Measurements from ENCODE around the gene TSPYL1. TPM values are rescaled to one million over a fixed set of nuclear protein-coding genes. Genes with fewer than 3 reads are reported as not detected.

TSPYL1 gene
- total and polyA plus RNA-seq, 2 of the 8 experiments (the other 6 are each of a cell fraction or from before 2014, with no cell fraction given), result 33.2 to 79.1 TPM

DNA sequence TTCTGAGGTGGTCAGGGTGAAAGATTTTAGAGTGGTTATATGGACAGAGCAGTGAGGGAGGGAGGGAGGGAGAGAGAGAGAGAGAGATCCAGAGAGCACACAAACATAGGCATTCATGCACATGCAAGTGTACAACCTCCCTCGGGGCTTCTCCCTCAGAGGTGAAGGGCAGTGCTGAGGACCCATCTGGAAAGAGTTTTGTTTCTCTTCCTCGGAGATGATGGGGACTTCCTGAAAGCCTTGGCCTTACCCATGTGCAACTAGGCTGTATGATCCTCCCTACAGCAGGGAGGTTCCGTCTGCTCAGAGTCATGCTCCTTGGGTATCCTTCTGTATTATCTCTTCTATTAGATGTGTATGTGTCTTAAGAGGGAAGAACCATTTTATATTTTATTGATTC lies 21.4 kb upstream of the TSPYL1 start:
- Histone ChIP-seq H2BK20ac (ENCODE audit: low read length) (no peak overlapping the region), H2BK15ac (ENCODE audit: low read length) (no peak overlapping the region), H3K27me3 (replicated peaks in 1 of 4; ENCODE audit: control insufficient read depth in 3 of 4, extremely low read depth in 1 of 4, insufficient read depth in 3 of 4, low read length in 3 of 4) (no peaks in the 10 kb centered on the region), H2BK5ac (ENCODE audit: low read depth, low read length) (no peak overlapping the region), H3K9me3 (ENCODE audit: insufficient read depth in 2 of 2, low read depth in 1 of 2, low read length in 1 of 2) (peaks cover 6 to 7% of the 10 kb centered on the region in 2 experiments), H3K4me2 (ENCODE audit: insufficient read depth in 1 of 2, low read depth in 2 of 2, low read length in 2 of 2) (no peak overlapping the region), H3K79me1 (ENCODE audit: low read depth, low read length) (no peaks in the 10 kb centered on the region), H3K4me3 (ENCODE audit: extremely low read depth in 1 of 4, insufficient read depth in 2 of 4, low read depth in 3 of 4, low read length in 4 of 4) (no peak overlapping the region), H4K5ac (ENCODE audit: insufficient read length, low read depth, low read length) (no peak overlapping the region), H2AK5ac (ENCODE audit: low read depth, low read length) (no peak overlapping the region), H3K36me3 (ENCODE audit: control insufficient read depth in 2 of 4, insufficient read depth in 4 of 4, low read length in 3 of 4) (no peaks in the 10 kb centered on the region), H3K56ac (replicated peaks; ENCODE audit: insufficient read length, low read depth, low read length) (no peak overlapping the region), H3K18ac (ENCODE audit: extremely low read depth, low read length) (no peak overlapping the region), H4K20me1 (replicated peaks in 1 of 2; ENCODE audit: control insufficient read depth in 1 of 2, insufficient read depth in 2 of 2, low read length in 2 of 2) (no peaks in the 10 kb centered on the region), H3K9ac (replicated peaks in 1 of 4; ENCODE audit: extremely low read depth in 1 of 4, low read depth in 3 of 4, low read length in 3 of 4) (no peak overlapping the region), H3K4ac (replicated peaks; ENCODE audit: insufficient read length, low read depth, low read length) (no peak overlapping the region), H2BK120ac (replicated peaks; ENCODE audit: low read depth, low read length) (no peak overlapping the region), H3K27ac (ENCODE audit: low read depth, low read length) (no peak overlapping the region), H4K91ac (replicated peaks; ENCODE audit: insufficient read length, low read length) (no peak overlapping the region), H3K23ac (ENCODE audit: insufficient read length) (no peak overlapping the region), H3K79me2 (ENCODE audit: control insufficient read depth in 1 of 2, insufficient read depth in 2 of 2, low read length in 2 of 2) (no peaks in the 10 kb centered on the region), H4K8ac (ENCODE audit: extremely low read depth, insufficient read depth, low read length) (no peak overlapping the region), H3K14ac (ENCODE audit: insufficient read length) (no peak overlapping the region), H2AFZ (ENCODE audit: low read length) (no peak overlapping the region), H3K4me1 (replicated peaks in 1 of 4; ENCODE audit: control insufficient read depth in 3 of 4, insufficient read depth in 4 of 4, low read length in 3 of 4) (no peaks in the 10 kb centered on the region), H2BK12ac (ENCODE audit: low read depth, low read length) (no peak overlapping the region), H3K23me2 (ENCODE audit: low read depth, low read length) (no peaks in the 10 kb centered on the region)
- TF ChIP-seq CBX8 (IDR thresholded peaks at IDR 0.05; ENCODE audit: borderline replicate concordance, low read depth, low read length) (no peak), CBX5 (IDR thresholded peaks at IDR 0.05; ENCODE audit: low read depth, low read length) (no peak), SP2 (IDR thresholded peaks at IDR 0.05; ENCODE audit: low read length) (no peak), NANOG (IDR thresholded peaks at IDR 0.05; ENCODE audit: insufficient read depth, low read depth, low read length, poor library complexity, severe bottlenecking) (no peak), SRF (IDR thresholded peaks at IDR 0.05; ENCODE audit: low read depth, low read length) (no peak), GTF2F1 (IDR thresholded peaks at IDR 0.05; ENCODE audit: borderline replicate concordance, low read depth, low read length) (no peak), EGR1 (IDR thresholded peaks at IDR 0.05; ENCODE audit: borderline replicate concordance, low read depth, low read length) (no peak), TCF12 (IDR thresholded peaks at IDR 0.05; ENCODE audit: low read depth, low read length) (no peak), MAFK (IDR thresholded peaks at IDR 0.05; ENCODE audit: low read depth, low read length) (no peak)
- 81% methylated on average over 3 of the region's 3 CpGs; no CpG with 5 or more reads in 1 of the 2 experiments for WGBS, 2 experiments (ENCODE audit: extremely low coverage in 1 of 2, insufficient coverage in 1 of 2, insufficient read length in 1 of 2, insufficient replicate concordance in 2 of 2, low coverage in 1 of 2, low lambda C conversion rate in 2 of 2, missing lambda C conversion rate in 1 of 2)
- POLR2A ChIA-PET (ENCODE audit: partially characterized antibody), result no interaction called here
- no peak for DNase-seq (ENCODE audit: low read depth in 1 of 2, low spot score in 2 of 2)
- CTCF ChIA-PET (ENCODE audit: partially characterized antibody), result no interaction called here
- no peak for FAIRE-seq

Measured in H1 (cell line).